RWPE1 (cell line): Measurements from ENCODE around the gene RALGAPA1.
"Not testable (repeated sequence)": the region's sequence is repeated elsewhere in the genome, so short reads cannot be mapped to it uniquely, and the experiment has no call there.

ENCODE experiments used
- CTCF ChIA-PET: fragments of 350-600 bp; sonication (Branson Sonifier 250); formaldehyde crosslinking; extraction: SDS; loops from one replicate; lab custom pipeline; 2021; lab: Yijun Ruan, JAX
- POLR2A ChIA-PET: fragments of 400-600 bp; formaldehyde crosslinking; extraction: SDS; loops from one replicate; lab custom pipeline; 2020; ENCODE audit warnings: antibody characterized with exemption; ENCODE audit not compliant: low non-redundant PET; lab: Yijun Ruan, JAX
- DNase-seq: peaks from one replicate; pipeline ENCODE4 v3.0.0; 2012; ENCODE audit warnings: low spot score
- H3K27ac ChIP-seq: fragments of 450-650 bp; 2 replicates; pipeline ENCODE4 v1.5.1; 2017
- TF ChIP-seq, protein P1 (sequence below): fragments of 450-650 bp; conservative IDR thresholded peaks from 2 replicates; pipeline ENCODE4 v1.5.1; 2017; ENCODE audit warnings: low read depth, mild to moderate bottlenecking

The RALGAPA1 gene

DNA sequence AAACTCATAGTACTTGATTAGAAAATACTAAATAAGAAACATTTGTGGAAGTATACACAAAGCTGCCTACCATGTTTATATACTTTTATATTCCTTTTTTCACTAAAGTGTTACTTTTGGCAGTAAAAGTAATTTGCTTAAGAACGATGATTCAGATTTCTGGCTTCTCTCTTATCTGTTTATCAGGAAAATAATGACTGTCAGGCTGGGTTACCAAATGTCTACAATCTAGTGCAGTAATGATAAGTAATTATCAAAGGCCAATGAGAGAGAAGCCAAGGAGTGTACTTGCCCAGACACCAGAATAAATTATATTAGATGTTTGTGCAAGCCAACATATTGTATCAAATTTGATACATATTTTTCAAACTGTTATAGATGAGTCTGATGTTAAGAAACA is 113.4 kb downstream of the RALGAPA1 start:
- DNase-seq = no peak
- POLR2A ChIA-PET = no interaction called here
- TF ChIP-seq, protein P1, sequence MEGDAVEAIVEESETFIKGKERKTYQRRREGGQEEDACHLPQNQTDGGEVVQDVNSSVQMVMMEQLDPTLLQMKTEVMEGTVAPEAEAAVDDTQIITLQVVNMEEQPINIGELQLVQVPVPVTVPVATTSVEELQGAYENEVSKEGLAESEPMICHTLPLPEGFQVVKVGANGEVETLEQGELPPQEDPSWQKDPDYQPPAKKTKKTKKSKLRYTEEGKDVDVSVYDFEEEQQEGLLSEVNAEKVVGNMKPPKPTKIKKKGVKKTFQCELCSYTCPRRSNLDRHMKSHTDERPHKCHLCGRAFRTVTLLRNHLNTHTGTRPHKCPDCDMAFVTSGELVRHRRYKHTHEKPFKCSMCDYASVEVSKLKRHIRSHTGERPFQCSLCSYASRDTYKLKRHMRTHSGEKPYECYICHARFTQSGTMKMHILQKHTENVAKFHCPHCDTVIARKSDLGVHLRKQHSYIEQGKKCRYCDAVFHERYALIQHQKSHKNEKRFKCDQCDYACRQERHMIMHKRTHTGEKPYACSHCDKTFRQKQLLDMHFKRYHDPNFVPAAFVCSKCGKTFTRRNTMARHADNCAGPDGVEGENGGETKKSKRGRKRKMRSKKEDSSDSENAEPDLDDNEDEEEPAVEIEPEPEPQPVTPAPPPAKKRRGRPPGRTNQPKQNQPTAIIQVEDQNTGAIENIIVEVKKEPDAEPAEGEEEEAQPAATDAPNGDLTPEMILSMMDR = no peak
- H3K27ac ChIP-seq = no peak overlapping the region
- CTCF ChIA-PET = interaction anchor here (0.5 to 0.8 kb wide), 2 partner anchors 9 to 183 kb away, joined by 3 to 4 read pairs; no protein-coding TSS in a partner anchor

DNA sequence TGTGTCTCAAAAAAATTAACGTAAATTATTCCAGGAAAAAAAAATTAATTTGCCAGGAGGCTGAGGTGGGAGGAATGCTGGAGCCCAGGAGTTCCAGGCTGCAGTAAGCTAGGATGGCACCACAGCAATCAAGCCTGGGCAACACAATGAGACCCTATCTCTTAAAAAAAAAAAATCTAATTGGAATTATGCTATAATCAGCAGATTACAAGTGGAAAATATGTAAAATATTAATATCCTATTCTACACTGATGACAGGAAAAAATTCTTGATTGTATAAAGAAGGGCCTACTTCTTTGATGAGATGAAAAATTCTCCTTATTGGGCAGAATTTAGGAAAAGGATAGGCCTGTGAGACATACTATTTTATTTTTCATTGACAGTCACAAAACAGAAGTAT is 114.0 kb downstream of the RALGAPA1 start:
- CTCF ChIA-PET = interaction anchor here (0.5 to 0.8 kb wide), 2 partner anchors 8 to 183 kb away, joined by 3 to 4 read pairs; no protein-coding TSS in a partner anchor

DNA sequence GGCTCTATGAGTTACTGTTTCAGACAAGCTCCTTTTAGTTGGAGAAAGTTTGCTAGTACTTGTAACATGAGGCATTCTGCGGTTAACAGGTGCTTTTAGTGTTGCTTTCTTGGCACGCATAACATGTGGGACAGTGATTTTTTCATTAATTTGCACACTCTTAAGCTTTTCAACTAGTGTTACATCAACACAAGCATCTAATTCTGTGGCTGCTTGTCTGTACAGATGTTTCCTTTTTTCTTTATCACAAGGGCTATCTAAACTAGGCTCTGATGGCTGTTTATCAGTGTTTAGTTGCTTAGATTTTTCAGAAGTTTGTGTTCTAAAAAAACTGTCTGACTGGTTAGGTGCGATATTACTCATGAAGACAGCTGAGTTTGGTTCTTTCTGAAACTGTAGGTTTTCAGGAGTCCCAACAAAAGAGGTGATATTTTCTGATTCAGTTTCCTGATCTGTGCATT is 120.1 kb downstream of the RALGAPA1 start:
- CTCF ChIA-PET = interaction anchor here (0.6 kb wide), 1 partner anchor 275 kb away, joined by 3 read pairs; no protein-coding TSS in a partner anchor
- no peak for DNase-seq
- no peak overlapping the region for H3K27ac ChIP-seq
- POLR2A ChIA-PET = no interaction called here
- TF ChIP-seq, protein P1 = no peak

More for the DNA sequence above, 114.0 kb downstream of the RALGAPA1 start:
- H3K27ac ChIP-seq = no peak overlapping the region
- no peak for DNase-seq
- TF ChIP-seq, protein P1 = no peak
- POLR2A ChIA-PET = no interaction called here

DNA sequence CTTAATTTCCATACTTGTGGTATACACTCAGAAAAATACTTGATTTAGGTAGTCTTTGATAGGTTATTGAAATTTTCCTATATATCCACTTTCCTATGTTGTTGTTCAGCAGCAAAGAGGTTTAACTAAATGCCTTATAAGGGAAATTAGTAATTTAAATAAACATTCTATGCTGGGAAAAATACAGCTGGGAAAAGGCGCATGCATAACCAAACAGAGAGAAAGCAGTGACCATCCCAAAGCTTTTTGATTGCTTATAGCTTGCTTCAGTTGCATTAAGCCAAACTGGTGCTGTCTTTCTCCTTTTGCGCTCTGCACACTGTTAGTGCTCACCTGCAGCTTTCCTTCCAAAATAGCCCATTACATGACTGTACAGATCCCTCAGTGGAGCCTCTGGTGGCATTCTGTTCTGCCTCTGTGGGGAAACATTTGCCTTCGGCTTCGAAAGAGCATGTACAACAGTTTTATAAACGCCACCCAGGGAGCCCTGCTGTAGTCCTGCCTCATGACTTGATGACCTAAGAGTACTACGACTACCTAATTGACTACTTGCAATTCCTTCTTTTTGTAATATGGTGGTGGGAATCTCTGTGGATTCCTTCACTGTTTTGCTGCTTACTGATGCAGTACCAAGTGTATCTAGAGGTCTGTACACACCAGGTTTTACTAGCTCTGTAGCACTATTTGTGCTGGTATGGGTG is 120.8 kb downstream of the RALGAPA1 start:
- no peak overlapping the region for H3K27ac ChIP-seq
- ChIA-PET POLR2A (no interaction called here), CTCF (interaction anchor here (0.6 kb wide), 2 partner anchors 121 to 137 kb away, joined by 4 to 6 read pairs; no protein-coding TSS in a partner anchor)
- DNase-seq = no peak
- TF ChIP-seq, protein P1 = no peak

DNA sequence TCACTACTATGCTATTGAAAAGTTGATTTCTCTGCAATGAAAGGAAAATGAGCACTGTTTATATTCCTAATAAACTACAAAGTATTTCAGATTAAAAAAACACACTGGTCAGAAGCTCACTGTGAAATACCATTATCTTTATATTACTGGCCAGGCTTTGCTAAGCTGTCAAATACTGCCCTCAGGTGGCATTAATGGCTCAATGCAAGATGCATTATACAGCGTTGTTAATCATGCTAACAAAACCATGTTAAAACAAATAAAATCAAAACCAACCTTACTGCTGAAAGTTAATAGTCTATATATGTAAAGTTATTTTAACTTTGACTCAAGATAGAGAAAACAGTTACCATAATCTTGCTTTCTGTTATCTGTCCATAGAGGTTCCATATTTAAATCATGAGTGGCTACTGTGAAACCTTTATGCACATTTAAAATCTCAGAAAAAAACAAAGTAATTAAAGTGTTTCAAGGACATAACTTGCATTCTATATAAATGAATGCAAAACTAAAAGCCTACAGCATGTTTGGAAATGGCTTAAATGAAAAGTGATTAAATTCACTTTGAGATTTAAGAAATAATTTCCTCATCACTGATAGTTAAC is 121.7 kb downstream of the RALGAPA1 start:
- H3K27ac ChIP-seq = no peak overlapping the region
- ChIA-PET CTCF (interaction anchor here (0.5 to 1.0 kb wide), 6 partner anchors 8 to 547 kb away, joined by 3 to 4 read pairs (median 4); no protein-coding TSS in a partner anchor), POLR2A (no interaction called here)
- TF ChIP-seq, protein P1 = peak; percentile 92
- peak; percentile 41 for DNase-seq

DNA sequence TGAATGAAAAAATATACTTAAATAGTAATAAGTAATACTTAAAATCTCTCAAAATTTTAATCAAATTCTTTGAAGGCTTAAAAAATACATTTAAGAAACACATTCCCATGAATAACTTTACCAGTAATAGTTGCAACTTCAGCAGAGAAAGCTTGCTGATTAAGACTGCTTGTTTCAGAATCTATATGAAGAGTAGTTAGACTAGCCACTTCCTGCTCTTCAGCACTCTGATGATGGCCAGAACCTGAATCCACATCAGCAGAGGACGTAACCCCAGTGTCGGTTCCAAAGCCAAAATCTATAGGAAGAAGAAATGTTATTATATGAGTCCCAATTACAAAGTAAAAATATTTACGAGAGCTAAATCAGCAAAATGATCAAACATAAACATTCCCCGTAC is 125.4 kb downstream of the RALGAPA1 start:
- POLR2A ChIA-PET, DNase-seq, H3K27ac ChIP-seq: not testable (repeated sequence)
- CTCF ChIA-PET = interaction anchor here (0.6 kb wide), 2 partner anchors 379 to 984 kb away, joined by 3 to 4 read pairs; no protein-coding TSS in a partner anchor
